K562 (cell line): ENCODE results near the gene MTHFR. TPM values are rescaled to one million over a fixed set of nuclear protein-coding genes. Genes with fewer than 3 reads are reported as not detected.

Experiments
- ATAC-seq: fragments of 200-7000 bp; cut with Tn5 transposase; 3 replicates; pipeline ENCODE4 v1.9.1; 2020; ENCODE audit warnings: moderate library complexity
- BruUV-seq: library from RNA; stranded (reverse); fragments of 400-500 nt; replicated peaks from 2 replicates; lab custom pipeline; 2021; lab: Mats Ljungman, UMichigan
- CTCF ChIA-PET: fragments of 300-600 bp; formaldehyde crosslinking; extraction: SDS; loops from one replicate; lab custom pipeline; 2021; ENCODE audit warnings: low intra/inter-chr PET ratio; lab: Yijun Ruan, JAX
- POLR2A ChIA-PET: fragments of 300-600, 350-650 bp; sonication (Branson Sonifier 250); formaldehyde crosslinking; extraction: SDS; loops from one replicate; lab custom pipeline; 2021; ENCODE audit warnings: antibody characterized with exemption, inconsistent platforms; lab: Yijun Ruan, JAX
- DNase-seq, 4 experiments: peaks; one replicate each; pipeline versions ENCODE4 v3.0.0 to v3.0.0-alpha.2; 2011 to 2018; ENCODE audit warnings: low spot score in 3 of 4, mixed read lengths in 3 of 4; ENCODE audit errors: extremely low read depth in 1 of 4
- FAIRE-seq: peaks from 2 replicates; lab custom pipeline; 2011; peaks lifted over from hg19 to GRCh38; lab: Jason Lieb, UNC
- H2AFZ ChIP-seq: 2 replicates; pipeline ENCODE4 v1.6.0; 2011; ENCODE audit warnings: low read depth, low read length, control low read depth, inconsistent platforms
- H3K27ac ChIP-seq: fragments of 200-600 bp; 3 replicates; pipeline ENCODE4 v1.8.0; 2011; ENCODE audit warnings: low read depth, mild to moderate bottlenecking, control low read depth, inconsistent platforms, low read length, moderate library complexity, mixed read lengths; ENCODE audit errors: extremely low read depth
- H3K27me3 ChIP-seq, 2 experiments: fragments of 300-600 bp in 1 of 2; 2 replicates in 1 of 2; 3 replicates in 1 of 2; pipeline versions ENCODE4 v1.6.0 to v1.8.0; 2011; ENCODE audit warnings: inconsistent platforms in 2 of 2, low read length in 2 of 2, mild to moderate bottlenecking in 1 of 2, mixed read lengths in 1 of 2, moderate library complexity in 1 of 2; ENCODE audit not compliant: control insufficient read depth in 2 of 2, insufficient read depth in 2 of 2
- H3K36me3 ChIP-seq: fragments of 300-600 bp; 3 replicates; pipeline ENCODE4 v1.8.0; 2011; ENCODE audit warnings: mild to moderate bottlenecking, low read length, inconsistent platforms; ENCODE audit not compliant: control insufficient read depth, insufficient read depth
- H3K4me1 ChIP-seq, 2 experiments: fragments of 200-600 bp in 1 of 2; replicated peaks in 1 of 2; 2 replicates in 1 of 2; 3 replicates in 1 of 2; pipeline versions ENCODE4 v1.5.1 to v1.8.0; 2011; ENCODE audit warnings: inconsistent platforms in 2 of 2, low read length in 2 of 2, mild to moderate bottlenecking in 1 of 2, mixed read lengths in 1 of 2, moderate library complexity in 1 of 2; ENCODE audit not compliant: control insufficient read depth in 2 of 2, insufficient read depth in 2 of 2
- H3K4me2 ChIP-seq: 2 replicates; pipeline ENCODE4 v1.6.1; 2011; ENCODE audit warnings: low read length, control low read depth, inconsistent platforms, mixed read lengths; ENCODE audit not compliant: insufficient read depth
- H3K4me3 ChIP-seq: fragments of 200-600 bp; sonication (generic), shearing (Covaris generic); 2 replicates; pipeline ENCODE4 v1.5.1; 2016; ENCODE audit warnings: control low read depth, inconsistent platforms
- H3K79me2 ChIP-seq: fragments of 200-600 bp; 3 replicates; pipeline ENCODE4 v1.8.0; 2011; ENCODE audit warnings: low read length, inconsistent platforms; ENCODE audit not compliant: control insufficient read depth, insufficient read depth
- H3K9ac ChIP-seq, 2 experiments: 2 replicates each; pipeline versions ENCODE4 v1.6.0 to v1.6.1; 2011; ENCODE audit warnings: low read depth in 2 of 2, low read length in 2 of 2, control low read depth in 1 of 2, inconsistent platforms in 1 of 2, mild to moderate bottlenecking in 1 of 2, mixed read lengths in 1 of 2; ENCODE audit not compliant: insufficient read depth in 1 of 2
- H3K9me1 ChIP-seq: one replicate; pipeline ENCODE4 v1.6.0; 2011; ENCODE audit warnings: inconsistent platforms, mild to moderate bottlenecking, low read length, moderate library complexity; ENCODE audit not compliant: control insufficient read depth, insufficient read depth
- H3K9me3 ChIP-seq: replicated peaks from 2 replicates; pipeline ENCODE4 v1.5.1; 2011; ENCODE audit warnings: low read depth, low read length, inconsistent platforms; ENCODE audit not compliant: control insufficient read depth, insufficient read depth
- H4K20me1 ChIP-seq: replicated peaks from 2 replicates; pipeline ENCODE4 v1.6.1; 2011; ENCODE audit warnings: low read length, inconsistent platforms, mixed read lengths; ENCODE audit not compliant: control insufficient read depth, insufficient read depth
- ATF4 ChIP-seq: fragments of 450-650 bp; formaldehyde crosslinking; IDR thresholded peaks from 2 replicates; pipeline ENCODE4 v1.4.0; 2022; ENCODE audit warnings: mild to moderate bottlenecking, moderate library complexity
- HCFC1 ChIP-seq: IDR thresholded peaks from 2 replicates; pipeline ENCODE4 v1.6.1; 2012; ENCODE audit warnings: low read depth, low read length, improper control_type of control experiment
- HINFP ChIP-seq: fragments of 450-650 bp; conservative IDR thresholded peaks from 2 replicates; pipeline ENCODE4 v1.6.1; 2016; ENCODE audit warnings: missing genetic modification characterization, low read depth, mild to moderate bottlenecking, control low read depth, missing compliant biosample characterization
- POLR2A ChIP-seq: fragments of 450-650 bp; conservative IDR thresholded peaks from 2 replicates; pipeline ENCODE4 v1.6.1; 2016
- POLR2AphosphoS5 ChIP-seq: IDR thresholded peaks from 2 replicates; pipeline ENCODE4 v1.6.1; 2011; ENCODE audit warnings: mild to moderate bottlenecking, low read depth, low read length, moderate library complexity; ENCODE audit not compliant: control insufficient read depth, insufficient read depth
- PTRF ChIP-seq: fragments of 450-650 bp; IDR thresholded peaks from 2 replicates; pipeline ENCODE4 v1.6.1; 2016; ENCODE audit warnings: mild to moderate bottlenecking, missing genetic modification characterization, missing compliant biosample characterization
- in situ Hi-C: fragments of 300-500 bp; cut with MboI; formaldehyde crosslinking; loops from 4 replicates; pipeline ENCODE4 v1.15.0; 2018; ENCODE audit warnings: inconsistent platforms, mixed read lengths
- intact Hi-C: fragments of 100-400 bp; cut with micrococcal nuclease; formaldehyde crosslinking; loops from 2 replicates; pipeline ENCODE4 v1.14.2; 2022
- polyA plus RNA-seq, 8 experiments: library from polyadenylated mRNA; depleted of rRNA in 4 of 8; stranded (reverse) in 5 of 8; unstranded in 3 of 8; fragments of >200 nt; fragmentation: Nextera tagmentation in 2 of 8; fragmentation: Illumina TruSeq in 1 of 8; extraction: Ambion mirVana in 2 of 8; extraction: Trizol in 1 of 8; gene quantifications; 2 replicates each; pipeline versions ENCODE4 v1.2.1 to v1.2.3, GENCODE V29; 2011 to 2014; ENCODE audit warnings: inconsistent platforms in 1 of 8, missing spikeins in 1 of 8
- total RNA-seq, 7 experiments: library from RNA; depleted of rRNA in 6 of 7; stranded (reverse); fragments of >200 nt in 6 of 7; fragmentation: Illumina TruSeq in 2 of 7; extraction: Trizol in 2 of 7; gene quantifications; 2 replicates each; pipeline versions ENCODE4 v1.2.1 to v1.2.3, GENCODE V29; 2011 to 2021; ENCODE audit warnings: low replicate concordance in 1 of 7

The MTHFR gene
- total and polyA plus RNA-seq, 9 of the 15 experiments (the other 6 are each of a cell fraction or from before 2014, with no cell fraction given) = 5.0 to 104 (median 62.6) TPM

- H3K27ac ChIP-seq = no peak overlapping the region
- TF ChIP-seq HCFC1 (no peak), ATF4 (CRISPR knock-in tag) (no peak), POLR2AphosphoS5 (no peak), PTRF (tag) (no peak), POLR2A (no peak), HINFP (tag) (no peak)
- ChIA-PET POLR2A (interaction anchor here (1.1 kb wide), 1 partner anchor 18 kb away, joined by 3 read pairs; no protein-coding TSS in a partner anchor), CTCF (no interaction called here)
- H3K27me3 ChIP-seq = no peaks in the 10 kb centered on the region
- no peak for FAIRE-seq
- in situ Hi-C loops = no loop called here
- H3K4me3 ChIP-seq = no peak overlapping the region
- H3K9me3 ChIP-seq = no peaks in the 10 kb centered on the region
- ATAC-seq = no peak
- BruUV-seq = no TSS peak
- no peaks in the 10 kb centered on the region for H3K9me1 ChIP-seq
- intact Hi-C loops = no loop called here
- no peak overlapping the region for H3K9ac ChIP-seq
- no peaks in the 10 kb centered on the region for H3K36me3 ChIP-seq
- no peak overlapping the region for H3K4me2 ChIP-seq
- H4K20me1 ChIP-seq = no peaks in the 10 kb centered on the region
- peaks cover 5 to 26% of the 10 kb centered on the region in 2 experiments; a peak in 4 of 5 replicates for H3K4me1 ChIP-seq
- no peaks in the 10 kb centered on the region for H3K79me2 ChIP-seq
- DNase-seq = no peak
- no peak overlapping the region for H2AFZ ChIP-seq
These were observed 35.8 kb downstream of the MTHFR start for GRCh38 chr1:11770011-11770410.
